Activated T-cell treated with anti-CD3 and anti-CD28 coated beads, Interleukin-2, amount 50 U/mL, for 4 hours (primary cell): ENCODE results near the gene DDX28. TPM values are rescaled to one million over a fixed set of nuclear protein-coding genes. Genes with fewer than 3 reads are reported as not detected.
"Not testable (repeated sequence)": the region's sequence is repeated elsewhere in the genome, so short reads cannot be mapped to it uniquely, and the experiment has no call there.

Experiments used
- ATAC-seq, 2 donors: fragments of 200-7000 bp; cut with Tn5 transposase; one replicate each; pipeline ENCODE4 v1.10.0; 2021
- DNase-seq: peaks from one replicate; pipeline ENCODE4 v3.0.0-alpha.2; 2020
- H3K27me3 Mint-ChIP-seq: one replicate; pipeline ENCODE4 v1.8.0; 2021; ENCODE audit warnings: low read depth, mixed read lengths
- H3K36me3 Mint-ChIP-seq: one replicate; pipeline ENCODE4 v1.8.0; 2022; ENCODE audit warnings: mixed read lengths; ENCODE audit not compliant: insufficient read depth
- H3K4me1 Mint-ChIP-seq: one replicate; pipeline ENCODE4 v1.8.0; 2021; ENCODE audit warnings: low read depth, mixed read lengths
- H3K4me3 Mint-ChIP-seq: one replicate; pipeline ENCODE4 v1.8.0; 2021; ENCODE audit warnings: mild to moderate bottlenecking, moderate library complexity, mixed read lengths
- H3K9me3 Mint-ChIP-seq: one replicate; pipeline ENCODE4 v1.8.0; 2021; ENCODE audit warnings: mixed read lengths
- total RNA-seq, 3 donors: library from RNA; stranded (reverse); gene quantifications; one replicate each; pipeline ENCODE4 v1.2.1, GENCODE V29; 2021

The DDX28 gene
- total RNA-seq, 3 donors from 2014 or later, result 34.9 to 40.3 (median 39.1) TPM

- H3K4me3 Mint-ChIP-seq, result no peak overlapping the region
- no peaks in the 10 kb centered on the region for H3K9me3 Mint-ChIP-seq
- H3K4me1 Mint-ChIP-seq, result peaks cover 19% of the 10 kb centered on the region
- DNase-seq (no peak), ATAC-seq (no peak)
- no peaks in the 10 kb centered on the region for H3K27me3 Mint-ChIP-seq
- peaks cover 7% of the 10 kb centered on the region for H3K36me3 Mint-ChIP-seq
Measured at GRCh38 chr16:68019167-68019680, 3.8 kb downstream of the DDX28 start.

- peaks cover 7% of the 10 kb centered on the region for H3K4me1 Mint-ChIP-seq
- no peak within 1 kb of the TSS for H3K4me3 Mint-ChIP-seq
- no peaks in the 10 kb centered on the region for H3K27me3 Mint-ChIP-seq
- no peaks in the 10 kb centered on the region for H3K9me3 Mint-ChIP-seq
- ATAC-seq, result no peak
- no peaks in the 10 kb centered on the region for H3K36me3 Mint-ChIP-seq
- no peak for DNase-seq
Measured at GRCh38 chr16:68015681-68016080, 7.4 kb downstream of the DDX28 start, which contains the start of gene DPEP2NB. DPEP2NB (minus strand) TSS chr16:68015911; CDS start chr16:68015770, 141 bp downstream.

- peak in 1 of 2 donors; percentile 48 for ATAC-seq
- DNase-seq, result no peak
Measured at GRCh38 chr16:68013440-68013839, 9.6 kb downstream of the DDX28 start.

GRCh38 chr16:68009872-68010271 lies 13.2 kb downstream of the DDX28 start:
- H3K27me3 Mint-ChIP-seq, ATAC-seq, H3K4me3 Mint-ChIP-seq, H3K36me3 Mint-ChIP-seq, H3K9me3 Mint-ChIP-seq, DNase-seq: not testable (repeated sequence)
- peaks cover 26% of the 10 kb centered on the region for H3K4me1 Mint-ChIP-seq

More at GRCh38 chr16:68013440-68013839, 9.6 kb downstream of the DDX28 start:
- Mint-ChIP-seq H3K36me3 (no peaks in the 10 kb centered on the region), H3K9me3 (no peaks in the 10 kb centered on the region), H3K4me1 (peaks cover 7% of the 10 kb centered on the region), H3K4me3 (no peak overlapping the region), H3K27me3 (no peaks in the 10 kb centered on the region)

- ATAC-seq (no peak), DNase-seq (no peak)
- Mint-ChIP-seq H3K36me3 (no peaks in the 10 kb centered on the region), H3K4me3 (no peak overlapping the region), H3K9me3 (no peaks in the 10 kb centered on the region), H3K27me3 (no peaks in the 10 kb centered on the region), H3K4me1 (peaks cover 31% of the 10 kb centered on the region)
Measured at GRCh38 chr16:68009157-68009735, 13.8 kb downstream of the DDX28 start.

GRCh38 chr16:68005786-68006286 lies 17.2 kb downstream of the DDX28 start:
- Mint-ChIP-seq H3K9me3 (no peaks in the 10 kb centered on the region), H3K36me3 (no peaks in the 10 kb centered on the region), H3K27me3 (no peaks in the 10 kb centered on the region), H3K4me3 (peak overlapping the region; percentile 37), H3K4me1 (peaks cover 33% of the 10 kb centered on the region)
- peak; percentile 62 to 86 for ATAC-seq
- DNase-seq, result peak; percentile 22

- H3K9me3 Mint-ChIP-seq, result no peaks in the 10 kb centered on the region
- H3K4me3 Mint-ChIP-seq, result no peak overlapping the region
- DNase-seq (no peak), ATAC-seq (no peak)
- peaks cover 40% of the 10 kb centered on the region for H3K4me1 Mint-ChIP-seq
- no peaks in the 10 kb centered on the region for H3K27me3 Mint-ChIP-seq
- no peaks in the 10 kb centered on the region for H3K36me3 Mint-ChIP-seq
Measured at GRCh38 chr16:68005211-68005610, 17.8 kb downstream of the DDX28 start.

GRCh38 chr16:68003031-68003430 lies 20.0 kb downstream of the DDX28 start:
- ATAC-seq, result no peak
- DNase-seq, result no peak
- H3K27me3 Mint-ChIP-seq, result no peaks in the 10 kb centered on the region
- no peaks in the 10 kb centered on the region for H3K36me3 Mint-ChIP-seq
- no peaks in the 10 kb centered on the region for H3K9me3 Mint-ChIP-seq
- H3K4me1 Mint-ChIP-seq, result peaks cover 56% of the 10 kb centered on the region
- no peak overlapping the region for H3K4me3 Mint-ChIP-seq

- Mint-ChIP-seq H3K4me1 (peaks cover 60% of the 10 kb centered on the region), H3K4me3 (peak overlapping the region; percentile 76)
Measured at GRCh38 chr16:68000450-68000849, 22.6 kb downstream of the DDX28 start.

GRCh38 chr16:67999985-68000384 lies 23.0 kb downstream of the DDX28 start:
- Mint-ChIP-seq H3K4me1 (peaks cover 60% of the 10 kb centered on the region), H3K9me3 (no peaks in the 10 kb centered on the region), H3K27me3 (no peaks in the 10 kb centered on the region), H3K36me3 (no peaks in the 10 kb centered on the region), H3K4me3 (peak overlapping the region; percentile 76)
- no peak for DNase-seq
- peak; percentile 25 to 41 for ATAC-seq

More at GRCh38 chr16:68000450-68000849, 22.6 kb downstream of the DDX28 start:
- no peak for ATAC-seq
- H3K9me3 Mint-ChIP-seq, result no peaks in the 10 kb centered on the region
- no peak for DNase-seq
- no peaks in the 10 kb centered on the region for H3K36me3 Mint-ChIP-seq
- no peaks in the 10 kb centered on the region for H3K27me3 Mint-ChIP-seq

- not testable (repeated sequence) for H3K36me3 Mint-ChIP-seq, DNase-seq, H3K27me3 Mint-ChIP-seq, H3K9me3 Mint-ChIP-seq
- Mint-ChIP-seq H3K4me1 (peaks cover 59% of the 10 kb centered on the region), H3K4me3 (peak within 1 kb of the TSS; percentile 76)
- ATAC-seq, result peak; percentile 91 to 93
Measured at GRCh38 chr16:67998779-67999688, 24.0 kb downstream of the DDX28 start, which contains the start of gene DPEP2. DPEP2 (minus strand) TSS chr16:67999484; CDS start chr16:67993212, 6,272 bp downstream.

GRCh38 chr16:67998231-67998778 lies 24.7 kb downstream of the DDX28 start:
- peaks cover 66% of the 10 kb centered on the region for H3K4me1 Mint-ChIP-seq

GRCh38 chr16:67996666-67997065 lies 26.4 kb downstream of the DDX28 start:
- no peaks in the 10 kb centered on the region for H3K27me3 Mint-ChIP-seq
- H3K36me3 Mint-ChIP-seq, result no peaks in the 10 kb centered on the region
- no peak overlapping the region for H3K4me3 Mint-ChIP-seq
- ATAC-seq (no peak), DNase-seq (no peak)
- peaks cover 73% of the 10 kb centered on the region for H3K4me1 Mint-ChIP-seq
- no peaks in the 10 kb centered on the region for H3K9me3 Mint-ChIP-seq

More at GRCh38 chr16:67998231-67998778, 24.7 kb downstream of the DDX28 start:
- not testable (repeated sequence) for H3K4me3 Mint-ChIP-seq, H3K9me3 Mint-ChIP-seq, DNase-seq, H3K36me3 Mint-ChIP-seq, ATAC-seq, H3K27me3 Mint-ChIP-seq

GRCh38 chr16:67995423-67995822 lies 27.6 kb downstream of the DDX28 start:
- peaks cover 64% of the 10 kb centered on the region for H3K4me1 Mint-ChIP-seq
- ATAC-seq (no peak), DNase-seq (peak; percentile 19)
- no peaks in the 10 kb centered on the region for H3K9me3 Mint-ChIP-seq
- H3K27me3 Mint-ChIP-seq, result no peaks in the 10 kb centered on the region
- no peaks in the 10 kb centered on the region for H3K36me3 Mint-ChIP-seq
- H3K4me3 Mint-ChIP-seq, result peak overlapping the region; percentile 35
